Chondrocyte (in vitro differentiated cells): ENCODE results near the gene NAV2. TPM values are rescaled to one million over a fixed set of nuclear protein-coding genes. Genes with fewer than 3 reads are reported as not detected.

Source experiments
- DNase-seq: peaks from one replicate; pipeline ENCODE4 v3.0.0; 2021; ENCODE audit warnings: mixed read lengths, low spot score
- H3K27ac Mint-ChIP-seq: one replicate; pipeline ENCODE4 v1.8.0; 2021; ENCODE audit warnings: mild to moderate bottlenecking, moderate library complexity, mixed read lengths; ENCODE audit not compliant: unreplicated experiment
- H3K27me3 Mint-ChIP-seq: 2 replicates; pipeline ENCODE4 v1.8.0; 2021; ENCODE audit warnings: low read depth, mixed read lengths
- H3K36me3 Mint-ChIP-seq: 2 replicates; pipeline ENCODE4 v1.8.0; 2021; ENCODE audit warnings: low read depth, mixed read lengths
- H3K4me1 Mint-ChIP-seq: 2 replicates; pipeline ENCODE4 v1.8.0; 2021; ENCODE audit warnings: low read depth, mild to moderate bottlenecking, mixed read lengths
- H3K4me3 Mint-ChIP-seq: one replicate; pipeline ENCODE4 v1.8.0; 2021; ENCODE audit warnings: mild to moderate bottlenecking, moderate library complexity, mixed read lengths; ENCODE audit not compliant: unreplicated experiment
- H3K9me3 Mint-ChIP-seq: 2 replicates; pipeline ENCODE4 v1.8.0; 2021; ENCODE audit warnings: low read depth, mixed read lengths
- CTCF ChIP-seq: fragments of 200-600 bp; sonication (generic); IDR thresholded peaks from 2 replicates; pipeline ENCODE4 v1.5.0; 2021; ENCODE audit warnings: antibody characterized with exemption, mild to moderate bottlenecking, moderate library complexity
- total RNA-seq: library from RNA; stranded (reverse); gene quantifications from 3 replicates; pipeline ENCODE4 v1.2.1, GENCODE V29; 2021

NAV2 gene
- total RNA-seq, 1 donor from 2014 or later: 87.0 TPM

GRCh38 chr11:19696904-19697303 lies 15.7 kb upstream of the NAV2 start:
- Mint-ChIP-seq H3K4me3 (no peak overlapping the region), H3K27me3 (no peaks in the 10 kb centered on the region), H3K36me3 (no peaks in the 10 kb centered on the region), H3K4me1 (peaks cover 13% of the 10 kb centered on the region), H3K9me3 (no peaks in the 10 kb centered on the region), H3K27ac (no peak overlapping the region)
- no peak for DNase-seq
- TF ChIP-seq CTCF: no peak

- TF ChIP-seq CTCF: no peak
- H3K36me3 Mint-ChIP-seq: no peaks in the 10 kb centered on the region
- H3K27ac Mint-ChIP-seq: no peak overlapping the region
- H3K4me3 Mint-ChIP-seq: no peak overlapping the region
- no peak for DNase-seq
- H3K9me3 Mint-ChIP-seq: no peaks in the 10 kb centered on the region
- H3K4me1 Mint-ChIP-seq: peaks cover 13% of the 10 kb centered on the region
- H3K27me3 Mint-ChIP-seq: no peaks in the 10 kb centered on the region
These were observed 14.9 kb upstream of the NAV2 start for GRCh38 chr11:19697721-19698121.

GRCh38 chr11:19698493-19699292 lies 13.9 kb upstream of the NAV2 start:
- no peaks in the 10 kb centered on the region for H3K9me3 Mint-ChIP-seq
- no peak for TF ChIP-seq CTCF
- no peak overlapping the region for H3K27ac Mint-ChIP-seq
- no peaks in the 10 kb centered on the region for H3K36me3 Mint-ChIP-seq
- H3K4me3 Mint-ChIP-seq: no peak overlapping the region
- no peaks in the 10 kb centered on the region for H3K27me3 Mint-ChIP-seq
- DNase-seq: no peak
- peaks cover 16% of the 10 kb centered on the region for H3K4me1 Mint-ChIP-seq

- H3K4me1 Mint-ChIP-seq: peaks cover 19% of the 10 kb centered on the region
- H3K36me3 Mint-ChIP-seq: no peaks in the 10 kb centered on the region
- no peak overlapping the region for H3K27ac Mint-ChIP-seq
- TF ChIP-seq CTCF: no peak
- DNase-seq: no peak
- no peaks in the 10 kb centered on the region for H3K27me3 Mint-ChIP-seq
- no peak overlapping the region for H3K4me3 Mint-ChIP-seq
- H3K9me3 Mint-ChIP-seq: no peaks in the 10 kb centered on the region
These were observed 11.2 kb upstream of the NAV2 start for GRCh38 chr11:19701421-19701820.

- Mint-ChIP-seq H3K27me3 (no peaks in the 10 kb centered on the region), H3K36me3 (no peaks in the 10 kb centered on the region), H3K4me1 (peaks cover 16% of the 10 kb centered on the region), H3K9me3 (no peaks in the 10 kb centered on the region), H3K27ac (no peak overlapping the region), H3K4me3 (no peak overlapping the region)
- no peak for DNase-seq
- TF ChIP-seq CTCF: no peak
These were observed 10.0 kb upstream of the NAV2 start for GRCh38 chr11:19702620-19703019.
